HG03342 (cell line): ENCODE measurements around the gene EIF2S3.

Experiments
- ATAC-seq: cut with Tn5 transposase; IDR thresholded peaks from one replicate; pipeline ENCODE4 v1.9.1; 2021; ENCODE audit warnings: mild to moderate bottlenecking, moderate library complexity; ENCODE audit not compliant: unreplicated experiment

EIF2S3 gene

DNA sequence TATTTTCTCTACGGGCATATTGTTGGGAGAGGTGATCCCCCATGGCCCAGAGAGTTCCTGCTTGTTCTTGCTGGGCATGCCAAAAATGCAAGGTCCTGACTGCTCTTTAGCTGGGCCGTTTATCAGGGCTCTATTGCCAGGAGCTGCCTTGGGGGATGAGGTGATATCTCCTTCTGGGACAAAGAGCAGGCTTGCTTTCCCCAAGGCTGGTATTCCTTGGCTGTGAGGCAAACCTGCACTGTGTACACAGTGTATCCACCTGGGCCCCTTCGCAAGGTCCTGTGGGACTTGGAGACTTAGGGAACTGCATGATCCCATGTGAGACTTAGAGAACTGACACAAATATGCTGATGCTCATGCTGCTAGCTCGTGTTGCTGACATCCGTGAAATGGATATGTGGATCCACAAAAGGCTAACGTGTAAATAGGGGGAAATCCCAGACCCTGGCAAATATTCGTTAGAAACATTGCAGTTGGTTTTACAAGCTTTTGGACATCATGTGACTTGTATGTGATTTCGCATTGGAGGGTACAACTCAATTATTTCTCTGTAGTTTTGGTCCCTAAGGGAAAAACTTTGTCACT, 70.4 kb downstream of the EIF2S3 start:
- no peak for ATAC-seq
